ENCODE results near the gene AKAP3. TPM values are rescaled to one million over a fixed set of nuclear protein-coding genes. Genes with fewer than 3 reads are reported as not detected.

Gene AKAP3
- total and polyA plus RNA-seq, 5 donors from 2014 or later, result 0.78 to 1.8 (median 1.5) TPM

DNA sequence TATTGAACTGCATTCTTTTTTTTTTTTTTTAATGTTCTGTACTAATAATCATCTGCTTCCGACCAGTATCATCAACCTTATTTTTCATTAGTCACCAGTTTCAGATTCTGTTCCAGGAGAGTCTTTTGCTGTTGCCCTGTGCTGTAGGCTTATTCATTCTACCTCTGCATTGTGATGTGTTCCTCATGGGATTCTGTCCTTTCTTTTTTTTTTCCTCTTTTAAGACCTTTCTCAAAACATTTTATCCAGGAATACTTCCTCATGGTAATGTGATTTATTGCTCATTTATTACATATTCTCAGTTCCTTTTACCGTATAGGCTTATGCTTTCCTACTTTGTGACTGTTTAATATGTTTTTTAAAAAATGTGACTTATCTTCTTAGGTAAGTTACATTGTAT, 4.8 kb upstream of the AKAP3 start:
- Mint-ChIP-seq H3K27me3 (peaks cover 7% of the 10 kb centered on the region), H3K4me3 (peak overlapping the region in 1 of 4 donors; percentile 62), H3K9me3 (peaks cover 0 to 1% (median 0%) of the 10 kb centered on the region in 7 donors), H3K27ac (no peak overlapping the region), H3K36me3 (peaks cover 29% of the 10 kb centered on the region), H3K4me1 (peaks cover 25 to 58% (median 42%) of the 10 kb centered on the region in 4 donors)
- H3K4me1 ChIP-seq (ENCODE audit: control insufficient read depth, insufficient read depth, low read length, poor library complexity, severe bottlenecking), result peaks cover 15% of the 10 kb centered on the region
- H3K4me3 ChIP-seq (ENCODE audit: low read depth, low read length), result no peak overlapping the region
- no peaks in the 10 kb centered on the region for H3K27me3 ChIP-seq (ENCODE audit: control insufficient read depth, insufficient read depth, low read length)
- no peak for ATAC-seq (ENCODE audit: low read depth in 2 of 2)
- peaks cover 43% of the 10 kb centered on the region for H3K36me3 ChIP-seq (ENCODE audit: control insufficient read depth, insufficient read depth, low read length)
- H3K27ac ChIP-seq (ENCODE audit: insufficient read depth, low read length, poor library complexity, severe bottlenecking), result no peak overlapping the region
- no peak for DNase-seq
- no peaks in the 10 kb centered on the region for H3K9me3 ChIP-seq (ENCODE audit: control insufficient read depth in 2 of 2, low read length in 2 of 2)

DNA sequence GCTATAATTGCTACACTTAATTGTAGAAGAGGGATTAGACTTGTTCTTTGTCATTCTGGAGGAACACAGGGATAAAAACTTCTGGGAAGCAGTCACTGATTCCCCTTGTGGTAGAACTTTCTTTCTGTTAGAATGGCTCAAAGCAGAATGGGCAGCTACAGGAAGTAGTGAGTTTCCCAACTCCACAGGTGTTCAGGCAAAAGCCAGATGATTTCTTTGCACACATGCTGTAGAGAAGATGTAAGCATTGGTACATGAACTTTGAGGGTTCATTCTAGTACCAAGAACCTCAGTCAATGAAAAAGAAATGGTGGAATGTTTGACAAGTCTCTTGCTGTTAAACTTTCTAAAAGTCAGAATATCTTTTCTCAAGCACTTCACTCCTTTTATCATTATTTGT, 4.4 kb upstream of the AKAP3 start:
- peaks cover 28% of the 10 kb centered on the region for H3K36me3 Mint-ChIP-seq
- Histone ChIP-seq H3K9me3 (ENCODE audit: control insufficient read depth in 2 of 2, low read length in 2 of 2) (no peaks in the 10 kb centered on the region), H3K27ac (ENCODE audit: insufficient read depth, low read length, poor library complexity, severe bottlenecking) (no peak overlapping the region), H3K4me1 (ENCODE audit: control insufficient read depth, insufficient read depth, low read length, poor library complexity, severe bottlenecking) (peaks cover 18% of the 10 kb centered on the region), H3K4me3 (ENCODE audit: low read depth, low read length) (no peak overlapping the region), H3K36me3 (ENCODE audit: control insufficient read depth, insufficient read depth, low read length) (peaks cover 39% of the 10 kb centered on the region), H3K27me3 (ENCODE audit: control insufficient read depth, insufficient read depth, low read length) (no peaks in the 10 kb centered on the region)
- ATAC-seq (ENCODE audit: low read depth in 2 of 2) (no peak), DNase-seq (no peak)
- peaks cover 8% of the 10 kb centered on the region for H3K27me3 Mint-ChIP-seq
- H3K4me1 Mint-ChIP-seq, result peaks cover 25 to 62% (median 44%) of the 10 kb centered on the region in 4 donors
- H3K4me3 Mint-ChIP-seq, result peak overlapping the region in 1 of 4 donors; percentile 62
- no peak overlapping the region for H3K27ac Mint-ChIP-seq
- peaks cover 0 to 1% (median 0%) of the 10 kb centered on the region in 7 donors for H3K9me3 Mint-ChIP-seq

DNA sequence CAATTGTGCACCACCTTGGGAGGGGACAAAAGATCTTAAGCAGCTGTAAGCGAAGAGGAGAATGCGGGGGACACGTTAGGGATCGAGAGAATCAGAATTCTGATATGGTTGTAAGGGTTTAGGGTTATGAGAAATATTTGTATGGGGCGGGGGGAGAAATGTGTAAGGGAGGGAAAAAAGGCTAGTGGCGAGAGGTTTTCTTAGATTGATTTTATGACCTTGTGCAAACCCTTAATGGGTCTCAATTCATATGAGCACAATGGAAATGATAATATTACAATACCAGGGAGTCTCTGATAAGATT, 459 bp upstream of the AKAP3 start:
- H3K27me3 Mint-ChIP-seq, result peaks cover 13% of the 10 kb centered on the region
- DNase-seq, result no peak
- no peaks in the 10 kb centered on the region for H3K36me3 Mint-ChIP-seq
- no peak for ATAC-seq (ENCODE audit: low read depth in 2 of 2)
- H3K4me3 Mint-ChIP-seq, result peak overlapping the region; percentile 96 to 99 (median 96)
- no peaks in the 10 kb centered on the region for H3K9me3 ChIP-seq (ENCODE audit: control insufficient read depth in 2 of 2, low read length in 2 of 2)
- peak overlapping the region; percentile 68 for H3K27ac ChIP-seq (ENCODE audit: insufficient read depth, low read length, poor library complexity, severe bottlenecking)
- H3K4me3 ChIP-seq (ENCODE audit: low read depth, low read length), result peak overlapping the region; percentile 100
- H3K36me3 ChIP-seq (ENCODE audit: control insufficient read depth, insufficient read depth, low read length), result peaks cover 2% of the 10 kb centered on the region
- peaks cover 0 to 1% (median 0%) of the 10 kb centered on the region in 7 donors for H3K9me3 Mint-ChIP-seq
- H3K4me1 ChIP-seq (ENCODE audit: control insufficient read depth, insufficient read depth, low read length, poor library complexity, severe bottlenecking), result peaks cover 24% of the 10 kb centered on the region
- no peaks in the 10 kb centered on the region for H3K27me3 ChIP-seq (ENCODE audit: control insufficient read depth, insufficient read depth, low read length)
- H3K27ac Mint-ChIP-seq, result peak overlapping the region; percentile 95 to 98 (median 97)
- peaks cover 19 to 69% (median 47%) of the 10 kb centered on the region in 4 donors for H3K4me1 Mint-ChIP-seq

DNA sequence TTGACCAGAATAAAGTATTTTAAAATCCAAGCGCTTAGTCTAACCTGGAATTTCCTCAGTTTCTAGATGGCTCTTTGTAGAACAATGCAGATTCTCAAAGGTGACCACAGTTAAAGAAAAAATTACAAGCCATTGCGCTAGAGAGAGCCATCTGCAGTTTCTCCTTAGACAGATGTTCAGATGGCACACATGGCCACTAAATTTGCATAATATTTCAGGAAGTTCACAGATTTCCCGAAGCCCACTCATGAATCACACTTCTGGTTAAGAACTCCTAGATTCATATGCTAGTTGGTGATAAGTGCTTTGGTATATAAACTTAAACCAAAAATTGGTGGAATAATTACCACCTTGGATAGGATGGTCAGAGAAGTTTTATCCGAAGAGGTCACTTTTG, 749 bp downstream of the AKAP3 start:
- ATAC-seq (ENCODE audit: low read depth in 2 of 2) (no peak), DNase-seq (no peak)
- Mint-ChIP-seq H3K4me1 (peaks cover 11 to 58% (median 40%) of the 10 kb centered on the region in 4 donors), H3K27ac (peak overlapping the region; percentile 95 to 98 (median 97)), H3K36me3 (no peaks in the 10 kb centered on the region), H3K4me3 (peak overlapping the region; percentile 96 to 99 (median 96)), H3K27me3 (peaks cover 13% of the 10 kb centered on the region), H3K9me3 (peaks cover 0 to 1% (median 0%) of the 10 kb centered on the region in 7 donors)
- H3K27me3 ChIP-seq (ENCODE audit: control insufficient read depth, insufficient read depth, low read length), result no peaks in the 10 kb centered on the region
- H3K4me3 ChIP-seq (ENCODE audit: low read depth, low read length), result peak overlapping the region; percentile 100
- H3K36me3 ChIP-seq (ENCODE audit: control insufficient read depth, insufficient read depth, low read length), result no peaks in the 10 kb centered on the region
- peak overlapping the region; percentile 68 for H3K27ac ChIP-seq (ENCODE audit: insufficient read depth, low read length, poor library complexity, severe bottlenecking)
- no peaks in the 10 kb centered on the region for H3K9me3 ChIP-seq (ENCODE audit: control insufficient read depth in 2 of 2, low read length in 2 of 2)
- H3K4me1 ChIP-seq (ENCODE audit: control insufficient read depth, insufficient read depth, low read length, poor library complexity, severe bottlenecking), result peaks cover 24% of the 10 kb centered on the region

DNA sequence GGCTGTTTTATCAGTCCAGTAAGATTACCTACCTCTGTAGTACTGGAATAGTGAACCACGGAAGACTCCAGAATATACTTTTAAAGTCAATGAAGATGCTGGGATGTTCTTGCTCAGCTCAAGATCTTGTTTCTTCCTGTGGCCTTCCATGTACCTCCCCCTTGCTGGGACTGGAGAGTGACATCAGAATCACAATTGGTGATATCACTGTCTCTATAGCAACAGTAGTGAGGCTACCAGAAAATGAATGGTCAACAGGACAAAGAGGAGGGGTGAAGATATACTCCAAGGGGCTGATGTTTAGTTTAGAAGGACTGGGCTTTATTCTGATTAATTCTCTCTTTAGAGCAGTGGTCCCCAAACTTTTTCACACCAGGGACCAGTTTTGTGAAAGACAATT, 3.8 kb downstream of the AKAP3 start:
- Histone ChIP-seq H3K4me1 (ENCODE audit: control insufficient read depth, insufficient read depth, low read length, poor library complexity, severe bottlenecking) (peaks cover 16% of the 10 kb centered on the region), H3K27ac (ENCODE audit: insufficient read depth, low read length, poor library complexity, severe bottlenecking) (no peak overlapping the region), H3K9me3 (ENCODE audit: control insufficient read depth in 2 of 2, low read length in 2 of 2) (no peaks in the 10 kb centered on the region), H3K36me3 (ENCODE audit: control insufficient read depth, insufficient read depth, low read length) (no peaks in the 10 kb centered on the region), H3K4me3 (ENCODE audit: low read depth, low read length) (no peak overlapping the region), H3K27me3 (ENCODE audit: control insufficient read depth, insufficient read depth, low read length) (no peaks in the 10 kb centered on the region)
- Mint-ChIP-seq H3K4me3 (peak overlapping the region in 1 of 4 donors; percentile 37), H3K9me3 (peaks cover 0 to 1% (median 0%) of the 10 kb centered on the region in 7 donors), H3K4me1 (peaks cover 0 to 31% (median 18%) of the 10 kb centered on the region in 4 donors), H3K27ac (no peak overlapping the region), H3K36me3 (no peaks in the 10 kb centered on the region), H3K27me3 (peaks cover 17% of the 10 kb centered on the region)
- no peak for ATAC-seq (ENCODE audit: low read depth in 2 of 2)
- no peak for DNase-seq

DNA sequence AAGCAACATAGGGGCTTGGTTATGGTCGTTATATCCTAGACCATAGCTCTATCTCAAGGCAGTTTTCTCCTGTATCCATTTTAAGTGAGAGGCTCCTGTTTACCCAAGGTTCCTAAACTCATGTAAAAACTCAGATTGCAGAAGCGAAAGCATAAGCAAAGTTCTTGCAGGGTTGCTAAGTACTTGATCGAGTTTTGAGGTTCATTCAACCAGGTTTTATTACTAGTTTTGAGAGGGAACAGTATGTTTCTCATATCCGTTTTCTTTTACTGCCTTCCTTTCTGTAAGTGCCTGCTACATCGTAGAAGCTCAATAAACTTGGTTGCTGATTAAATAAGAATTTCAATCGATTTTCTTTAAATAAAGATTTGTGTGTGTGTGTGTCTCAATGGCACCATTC, 5.1 kb downstream of the AKAP3 start:
- Mint-ChIP-seq H3K4me1 (peaks cover 0 to 18% (median 9%) of the 10 kb centered on the region in 4 donors), H3K36me3 (no peaks in the 10 kb centered on the region), H3K27ac (no peak overlapping the region), H3K9me3 (peaks cover 0 to under 1% (median 0%) of the 10 kb centered on the region in 7 donors), H3K4me3 (no peak overlapping the region), H3K27me3 (peaks cover 10% of the 10 kb centered on the region)
- ATAC-seq (ENCODE audit: low read depth in 2 of 2) (no peak), DNase-seq (no peak)
- no peaks in the 10 kb centered on the region for H3K36me3 ChIP-seq (ENCODE audit: control insufficient read depth, insufficient read depth, low read length)
- H3K4me1 ChIP-seq (ENCODE audit: control insufficient read depth, insufficient read depth, low read length, poor library complexity, severe bottlenecking), result peaks cover 9% of the 10 kb centered on the region
- no peak overlapping the region for H3K4me3 ChIP-seq (ENCODE audit: low read depth, low read length)
- H3K27me3 ChIP-seq (ENCODE audit: control insufficient read depth, insufficient read depth, low read length), result no peaks in the 10 kb centered on the region
- no peak overlapping the region for H3K27ac ChIP-seq (ENCODE audit: insufficient read depth, low read length, poor library complexity, severe bottlenecking)
- no peaks in the 10 kb centered on the region for H3K9me3 ChIP-seq (ENCODE audit: control insufficient read depth in 2 of 2, low read length in 2 of 2)

- DNase-seq (no peak), ATAC-seq (ENCODE audit: low read depth in 2 of 2) (no peak)
- Histone ChIP-seq H3K4me1 (ENCODE audit: control insufficient read depth, insufficient read depth, low read length, poor library complexity, severe bottlenecking) (no peaks in the 10 kb centered on the region), H3K27ac (ENCODE audit: insufficient read depth, low read length, poor library complexity, severe bottlenecking) (no peak overlapping the region), H3K36me3 (ENCODE audit: control insufficient read depth, insufficient read depth, low read length) (no peaks in the 10 kb centered on the region), H3K9me3 (ENCODE audit: control insufficient read depth in 2 of 2, low read length in 2 of 2) (no peaks in the 10 kb centered on the region), H3K27me3 (ENCODE audit: control insufficient read depth, insufficient read depth, low read length) (no peaks in the 10 kb centered on the region), H3K4me3 (ENCODE audit: low read depth, low read length) (no peak overlapping the region)
- Mint-ChIP-seq H3K4me1 (no peaks in the 10 kb centered on the region), H3K9me3 (peaks cover 0 to 1% (median 0%) of the 10 kb centered on the region in 7 donors), H3K27ac (no peak overlapping the region), H3K4me3 (no peak overlapping the region), H3K36me3 (peaks cover 6% of the 10 kb centered on the region), H3K27me3 (peaks cover 18% of the 10 kb centered on the region)
These were observed 18.6 kb downstream of the AKAP3 start for GRCh38 chr12:4630262-4630661.

DNA sequence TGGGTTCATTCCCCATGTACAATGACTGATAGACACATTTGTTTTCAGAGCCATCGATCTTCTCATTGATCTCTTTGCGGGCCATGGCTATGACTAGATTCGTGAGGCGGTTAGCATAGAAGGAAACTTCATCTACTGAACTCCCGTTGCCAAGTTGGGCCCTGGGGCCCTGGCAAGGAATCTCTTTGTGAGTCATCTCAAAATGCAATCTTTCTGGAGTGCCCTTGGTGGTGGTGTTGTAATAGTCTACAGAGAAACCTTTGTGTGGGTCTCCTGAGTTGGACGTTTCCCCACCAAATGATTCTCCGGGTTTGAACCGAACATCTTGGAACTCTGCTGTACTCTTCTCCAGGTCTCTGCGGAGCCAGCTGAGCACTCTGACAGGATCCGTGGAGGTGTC, 20.4 kb downstream of the AKAP3 start:
- DNase-seq (no peak), ATAC-seq (ENCODE audit: low read depth in 2 of 2) (no peak)
- Mint-ChIP-seq H3K36me3 (peaks cover 6% of the 10 kb centered on the region), H3K4me3 (no peak overlapping the region), H3K9me3 (peaks cover 0 to 1% (median 0%) of the 10 kb centered on the region in 7 donors), H3K27me3 (peaks cover 14% of the 10 kb centered on the region), H3K4me1 (no peaks in the 10 kb centered on the region), H3K27ac (no peak overlapping the region)
- Histone ChIP-seq H3K4me3 (ENCODE audit: low read depth, low read length) (no peak overlapping the region), H3K27me3 (ENCODE audit: control insufficient read depth, insufficient read depth, low read length) (no peaks in the 10 kb centered on the region), H3K4me1 (ENCODE audit: control insufficient read depth, insufficient read depth, low read length, poor library complexity, severe bottlenecking) (no peaks in the 10 kb centered on the region), H3K36me3 (ENCODE audit: control insufficient read depth, insufficient read depth, low read length) (no peaks in the 10 kb centered on the region), H3K9me3 (ENCODE audit: control insufficient read depth in 2 of 2, low read length in 2 of 2) (no peaks in the 10 kb centered on the region), H3K27ac (ENCODE audit: insufficient read depth, low read length, poor library complexity, severe bottlenecking) (no peak overlapping the region)

Measured in CD4-positive, CD25-positive, alpha-beta regulatory T cell (primary cell).